ENCODE data around the gene VN1R2.

VN1R2 gene

DNA sequence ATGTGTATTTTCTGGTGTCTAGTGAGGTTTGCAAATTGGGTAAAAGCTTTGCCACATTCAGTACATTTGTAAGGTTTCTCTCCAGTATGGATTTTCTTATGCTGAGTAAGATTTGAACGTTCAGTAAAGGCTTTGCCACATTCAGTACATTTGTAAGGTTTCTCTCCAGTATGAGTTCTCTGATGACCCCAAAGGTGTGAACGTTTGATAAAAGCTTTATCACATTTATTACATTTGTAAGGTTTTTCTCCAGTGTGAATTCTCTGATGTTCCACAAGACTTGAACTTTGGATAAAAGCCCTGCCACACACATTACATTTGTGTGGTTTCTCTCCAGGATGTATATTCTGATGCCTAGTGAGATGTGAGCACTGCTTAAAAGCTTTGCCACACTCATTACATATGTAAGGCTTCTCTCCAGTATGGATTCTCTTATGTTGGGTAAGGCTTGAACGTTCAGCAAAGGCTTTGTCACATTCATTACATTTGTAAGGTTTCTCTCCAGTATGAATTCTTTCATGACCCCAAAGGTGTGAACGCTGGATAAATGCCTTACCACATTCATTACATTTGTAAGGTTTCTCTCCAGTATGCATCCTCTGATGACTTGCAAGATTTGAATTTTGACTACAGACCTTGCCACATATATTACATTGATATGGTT is 20.8 kb upstream of the VN1R2 start:
- no peak for ATAC-seq
- no peak for TF ChIP-seq GLIS3 (CRISPR knock-in tag; IDR thresholded peaks at IDR 0.05)
- no peak for TF ChIP-seq ZNF8 (CRISPR knock-in tag; IDR thresholded peaks at IDR 0.05)
- TF ChIP-seq TCF4 (CRISPR knock-in tag; IDR thresholded peaks at IDR 0.05; ENCODE audit: borderline replicate concordance) = no peak
- no peak for TF ChIP-seq ZC3H10 (CRISPR knock-in tag; IDR thresholded peaks at IDR 0.05)
- no peak for TF ChIP-seq TOX (CRISPR knock-in tag; IDR thresholded peaks at IDR 0.05; ENCODE audit: borderline replicate concordance)
- TF ChIP-seq, protein P1, sequence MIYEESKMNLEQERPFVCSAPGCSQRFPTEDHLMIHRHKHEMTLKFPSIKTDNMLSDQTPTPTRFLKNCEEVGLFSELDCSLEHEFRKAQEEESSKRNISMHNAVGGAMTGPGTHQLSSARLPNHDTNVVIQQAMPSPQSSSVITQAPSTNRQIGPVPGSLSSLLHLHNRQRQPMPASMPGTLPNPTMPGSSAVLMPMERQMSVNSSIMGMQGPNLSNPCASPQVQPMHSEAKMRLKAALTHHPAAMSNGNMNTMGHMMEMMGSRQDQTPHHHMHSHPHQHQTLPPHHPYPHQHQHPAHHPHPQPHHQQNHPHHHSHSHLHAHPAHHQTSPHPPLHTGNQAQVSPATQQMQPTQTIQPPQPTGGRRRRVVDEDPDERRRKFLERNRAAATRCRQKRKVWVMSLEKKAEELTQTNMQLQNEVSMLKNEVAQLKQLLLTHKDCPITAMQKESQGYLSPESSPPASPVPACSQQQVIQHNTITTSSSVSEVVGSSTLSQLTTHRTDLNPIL (CRISPR knock-in tag; IDR thresholded peaks at IDR 0.05; ENCODE audit: low read depth) = no peak
- TF ChIP-seq ZNF565 (CRISPR knock-in tag; conservative IDR thresholded peaks at IDR 0.05; ENCODE audit: low read depth) = no peak
- no peak for TF ChIP-seq PATZ1 (CRISPR knock-in tag; IDR thresholded peaks at IDR 0.05; ENCODE audit: borderline replicate concordance)
- TF ChIP-seq ZNF70 (CRISPR knock-in tag; IDR thresholded peaks at IDR 0.05) = no peak
- TF ChIP-seq OSR1 (CRISPR knock-in tag; IDR thresholded peaks at IDR 0.05) = no peak
- TF ChIP-seq CSDC2 (CRISPR knock-in tag; IDR thresholded peaks at IDR 0.05) = no peak
- TF ChIP-seq BACH2 (CRISPR knock-in tag; IDR thresholded peaks at IDR 0.05; ENCODE audit: borderline replicate concordance) = no peak
- TF ChIP-seq ISL1 (CRISPR knock-in tag; IDR thresholded peaks at IDR 0.05) = no peak
- TF ChIP-seq, protein P2, sequence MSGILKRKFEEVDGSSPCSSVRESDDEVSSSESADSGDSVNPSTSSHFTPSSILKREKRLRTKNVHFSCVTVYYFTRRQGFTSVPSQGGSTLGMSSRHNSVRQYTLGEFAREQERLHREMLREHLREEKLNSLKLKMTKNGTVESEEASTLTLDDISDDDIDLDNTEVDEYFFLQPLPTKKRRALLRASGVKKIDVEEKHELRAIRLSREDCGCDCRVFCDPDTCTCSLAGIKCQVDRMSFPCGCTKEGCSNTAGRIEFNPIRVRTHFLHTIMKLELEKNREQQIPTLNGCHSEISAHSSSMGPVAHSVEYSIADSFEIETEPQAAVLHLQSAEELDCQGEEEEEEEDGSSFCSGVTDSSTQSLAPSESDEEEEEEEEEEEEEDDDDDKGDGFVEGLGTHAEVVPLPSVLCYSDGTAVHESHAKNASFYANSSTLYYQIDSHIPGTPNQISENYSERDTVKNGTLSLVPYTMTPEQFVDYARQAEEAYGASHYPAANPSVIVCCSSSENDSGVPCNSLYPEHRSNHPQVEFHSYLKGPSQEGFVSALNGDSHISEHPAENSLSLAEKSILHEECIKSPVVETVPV (CRISPR knock-in tag; IDR thresholded peaks at IDR 0.05) = no peak
- no peak for TF ChIP-seq PPARA (CRISPR knock-in tag; IDR thresholded peaks at IDR 0.05; ENCODE audit: borderline replicate concordance)
- TF ChIP-seq, protein P3, sequence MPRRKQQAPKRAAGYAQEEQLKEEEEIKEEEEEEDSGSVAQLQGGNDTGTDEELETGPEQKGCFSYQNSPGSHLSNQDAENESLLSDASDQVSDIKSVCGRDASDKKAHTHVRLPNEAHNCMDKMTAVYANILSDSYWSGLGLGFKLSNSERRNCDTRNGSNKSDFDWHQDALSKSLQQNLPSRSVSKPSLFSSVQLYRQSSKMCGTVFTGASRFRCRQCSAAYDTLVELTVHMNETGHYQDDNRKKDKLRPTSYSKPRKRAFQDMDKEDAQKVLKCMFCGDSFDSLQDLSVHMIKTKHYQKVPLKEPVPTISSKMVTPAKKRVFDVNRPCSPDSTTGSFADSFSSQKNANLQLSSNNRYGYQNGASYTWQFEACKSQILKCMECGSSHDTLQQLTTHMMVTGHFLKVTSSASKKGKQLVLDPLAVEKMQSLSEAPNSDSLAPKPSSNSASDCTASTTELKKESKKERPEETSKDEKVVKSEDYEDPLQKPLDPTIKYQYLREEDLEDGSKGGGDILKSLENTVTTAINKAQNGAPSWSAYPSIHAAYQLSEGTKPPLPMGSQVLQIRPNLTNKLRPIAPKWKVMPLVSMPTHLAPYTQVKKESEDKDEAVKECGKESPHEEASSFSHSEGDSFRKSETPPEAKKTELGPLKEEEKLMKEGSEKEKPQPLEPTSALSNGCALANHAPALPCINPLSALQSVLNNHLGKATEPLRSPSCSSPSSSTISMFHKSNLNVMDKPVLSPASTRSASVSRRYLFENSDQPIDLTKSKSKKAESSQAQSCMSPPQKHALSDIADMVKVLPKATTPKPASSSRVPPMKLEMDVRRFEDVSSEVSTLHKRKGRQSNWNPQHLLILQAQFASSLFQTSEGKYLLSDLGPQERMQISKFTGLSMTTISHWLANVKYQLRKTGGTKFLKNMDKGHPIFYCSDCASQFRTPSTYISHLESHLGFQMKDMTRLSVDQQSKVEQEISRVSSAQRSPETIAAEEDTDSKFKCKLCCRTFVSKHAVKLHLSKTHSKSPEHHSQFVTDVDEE (CRISPR knock-in tag; IDR thresholded peaks at IDR 0.05) = no peak
- no peak for TF ChIP-seq ARNTL (CRISPR knock-in tag; IDR thresholded peaks at IDR 0.05; ENCODE audit: borderline replicate concordance, low read depth)
- TF ChIP-seq ZFP30 (CRISPR knock-in tag; IDR thresholded peaks at IDR 0.05) = no peak

DNA sequence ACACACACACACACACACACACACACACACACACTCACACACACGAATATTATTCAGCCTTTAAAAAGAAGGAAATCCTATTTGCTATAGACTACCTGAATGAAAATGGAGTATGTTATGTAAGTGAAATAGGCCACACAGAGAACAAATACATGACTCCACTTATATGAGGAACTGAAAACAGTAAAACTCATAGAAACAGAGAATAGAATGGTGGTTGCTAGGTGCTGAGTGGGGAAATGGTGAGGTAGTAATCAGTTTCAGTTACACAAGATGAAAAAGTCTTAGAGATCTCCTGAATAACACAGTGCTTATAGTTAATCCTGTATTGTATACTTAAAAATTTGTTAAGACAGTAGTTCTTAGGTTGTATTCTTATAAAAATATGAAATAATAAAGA is 11.6 kb upstream of the VN1R2 start:
- no peak for ATAC-seq
- TF ChIP-seq ZNF565 (CRISPR knock-in tag; conservative IDR thresholded peaks at IDR 0.05; ENCODE audit: low read depth) (no peak), ARNTL (CRISPR knock-in tag; IDR thresholded peaks at IDR 0.05; ENCODE audit: borderline replicate concordance, low read depth) (no peak), RARB (CRISPR knock-in tag; IDR thresholded peaks at IDR 0.05) (no peak), TCF4 (CRISPR knock-in tag; IDR thresholded peaks at IDR 0.05; ENCODE audit: borderline replicate concordance) (no peak), GLIS3 (CRISPR knock-in tag; IDR thresholded peaks at IDR 0.05) (no peak), OSR1 (CRISPR knock-in tag; IDR thresholded peaks at IDR 0.05) (no peak), CSDC2 (CRISPR knock-in tag; IDR thresholded peaks at IDR 0.05) (no peak), POU6F1 (CRISPR knock-in tag; IDR thresholded peaks at IDR 0.05; ENCODE audit: borderline replicate concordance, low read depth) (no peak), ZNF70 (CRISPR knock-in tag; IDR thresholded peaks at IDR 0.05) (no peak), PATZ1 (CRISPR knock-in tag; IDR thresholded peaks at IDR 0.05; ENCODE audit: borderline replicate concordance) (no peak), ZC3H10 (CRISPR knock-in tag; IDR thresholded peaks at IDR 0.05) (no peak), ZFP3 (CRISPR knock-in tag; IDR thresholded peaks at IDR 0.05) (no peak), ESRRG (CRISPR knock-in tag; IDR thresholded peaks at IDR 0.05) (no peak), PPARA (CRISPR knock-in tag; IDR thresholded peaks at IDR 0.05; ENCODE audit: borderline replicate concordance) (no peak)
- TF ChIP-seq, protein P1 (CRISPR knock-in tag; IDR thresholded peaks at IDR 0.05; ENCODE audit: low read depth) = no peak
- TF ChIP-seq, protein P2 (CRISPR knock-in tag; IDR thresholded peaks at IDR 0.05) = no peak

Measured in SK-N-SH treated with all-trans-retinoic acid at 6 μM for 48 hours (cell line).